PC-3 (cell line): ENCODE results near the gene FAN1.

Experiments
- EZH2 ChIP-seq: fragments of 300-600 bp; sonication (generic); IDR thresholded peaks from one replicate; pipeline ENCODE4 v1.6.1; 2017; ENCODE audit warnings: antibody characterized with exemption, mild to moderate bottlenecking, low read length; ENCODE audit not compliant: unreplicated experiment
- EZH2phosphoT487 ChIP-seq: fragments of 300-600 bp; sonication (generic); IDR thresholded peaks from 2 replicates; pipeline ENCODE4 v1.6.1; 2018; ENCODE audit warnings: mild to moderate bottlenecking, antibody characterized with exemption, low read length, borderline replicate concordance
- TF ChIP-seq, protein P1 (sequence below): fragments of 300-600 bp; sonication (generic); conservative IDR thresholded peaks from 2 replicates; pipeline ENCODE4 v1.5.1; 2017; ENCODE audit warnings: antibody characterized with exemption, low read depth, mild to moderate bottlenecking, low read length

DNA sequence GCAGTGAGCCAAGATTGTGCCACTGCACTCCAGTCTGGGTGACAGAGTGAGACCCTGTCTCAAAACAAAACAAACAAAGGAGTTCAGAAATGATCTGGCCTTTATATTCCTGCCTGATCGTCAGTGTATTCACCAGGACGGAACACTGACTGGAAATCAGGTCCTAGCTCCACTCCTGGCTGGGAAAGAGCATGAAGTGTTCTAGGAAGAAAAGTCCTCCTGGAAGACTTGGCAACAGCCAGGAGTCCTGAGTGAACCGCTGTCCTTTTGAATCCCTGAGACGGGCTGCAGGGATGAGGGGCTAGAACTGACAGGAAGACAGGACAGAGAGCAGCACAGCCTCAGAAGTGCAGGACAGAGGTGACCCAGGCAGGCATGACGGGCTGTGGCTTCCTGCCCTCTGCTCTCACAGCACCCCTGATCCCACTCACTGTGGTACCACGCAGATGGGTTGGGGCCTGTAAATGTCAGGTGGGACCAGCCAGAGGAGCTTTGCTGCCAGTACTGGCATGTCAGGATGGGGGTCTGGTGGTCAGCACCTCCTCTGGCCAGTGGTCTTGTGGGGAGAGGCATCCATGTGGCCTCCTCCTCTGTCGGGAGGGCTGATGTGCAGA lies 23.5 kb downstream of the FAN1 start:
- TF ChIP-seq, protein P1, sequence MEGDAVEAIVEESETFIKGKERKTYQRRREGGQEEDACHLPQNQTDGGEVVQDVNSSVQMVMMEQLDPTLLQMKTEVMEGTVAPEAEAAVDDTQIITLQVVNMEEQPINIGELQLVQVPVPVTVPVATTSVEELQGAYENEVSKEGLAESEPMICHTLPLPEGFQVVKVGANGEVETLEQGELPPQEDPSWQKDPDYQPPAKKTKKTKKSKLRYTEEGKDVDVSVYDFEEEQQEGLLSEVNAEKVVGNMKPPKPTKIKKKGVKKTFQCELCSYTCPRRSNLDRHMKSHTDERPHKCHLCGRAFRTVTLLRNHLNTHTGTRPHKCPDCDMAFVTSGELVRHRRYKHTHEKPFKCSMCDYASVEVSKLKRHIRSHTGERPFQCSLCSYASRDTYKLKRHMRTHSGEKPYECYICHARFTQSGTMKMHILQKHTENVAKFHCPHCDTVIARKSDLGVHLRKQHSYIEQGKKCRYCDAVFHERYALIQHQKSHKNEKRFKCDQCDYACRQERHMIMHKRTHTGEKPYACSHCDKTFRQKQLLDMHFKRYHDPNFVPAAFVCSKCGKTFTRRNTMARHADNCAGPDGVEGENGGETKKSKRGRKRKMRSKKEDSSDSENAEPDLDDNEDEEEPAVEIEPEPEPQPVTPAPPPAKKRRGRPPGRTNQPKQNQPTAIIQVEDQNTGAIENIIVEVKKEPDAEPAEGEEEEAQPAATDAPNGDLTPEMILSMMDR = no peak
- no peak for TF ChIP-seq EZH2
- no peak for TF ChIP-seq EZH2phosphoT487
